GM12801 (cell line): ENCODE data around the gene TCP11L1.

ENCODE experiments used
- CTCF ChIP-seq: IDR thresholded peaks from one replicate; pipeline ENCODE4 v1.5.1; 2011; ENCODE audit warnings: control low read depth; ENCODE audit not compliant: insufficient read length; ENCODE audit errors: extremely low read depth

The TCP11L1 gene

GRCh38 chr11:33039274-33040032 lies at the start of gene TCP11L1:
Gene TCP11L1 (plus strand): TSS chr11:33039572. CDS start chr11:33043774, 4,202 bp downstream.
- TF ChIP-seq CTCF, result no peak

- TF ChIP-seq CTCF, result no peak
Measured at GRCh38 chr11:32990481-32990880, 48.9 kb upstream of the TCP11L1 start.

- TF ChIP-seq CTCF, result no peak
Measured at GRCh38 chr11:32991427-32991826, 47.9 kb upstream of the TCP11L1 start.

- TF ChIP-seq CTCF, result no peak
Measured at GRCh38 chr11:32991898-32992297, 47.5 kb upstream of the TCP11L1 start.

- no peak for TF ChIP-seq CTCF
Measured at GRCh38 chr11:33000181-33000580, 39.2 kb upstream of the TCP11L1 start.

- no peak for TF ChIP-seq CTCF
Measured at GRCh38 chr11:33001281-33001680, 38.1 kb upstream of the TCP11L1 start.

GRCh38 chr11:33001751-33002542 lies 37.4 kb upstream of the TCP11L1 start:
- no peak for TF ChIP-seq CTCF
